IMR-90 (cell line): ENCODE measurements around the gene DSCAML1. TPM values are rescaled to one million over a fixed set of nuclear protein-coding genes. Genes with fewer than 3 reads are reported as not detected.

Source experiments
- ATAC-seq: fragments of 200-7000 bp; cut with Tn5 transposase; 2 replicates; pipeline ENCODE4 v1.9.1; 2020; ENCODE audit warnings: low read depth, mild to moderate bottlenecking, moderate library complexity
- BruUV-seq: library from RNA; stranded (reverse); fragments of 400-500 nt; replicated peaks from 2 replicates; lab custom pipeline; 2021; lab: Mats Ljungman, UMichigan
- CTCF ChIA-PET: fragments of 300-600 bp; formaldehyde crosslinking; extraction: SDS; loops from one replicate; lab custom pipeline; 2021; ENCODE audit warnings: antibody characterized with exemption; lab: Yijun Ruan, JAX
- POLR2A ChIA-PET: fragments of 300-600 bp; sonication (Branson Sonifier 250); formaldehyde crosslinking; loops from one replicate; lab custom pipeline; 2022; ENCODE audit warnings: antibody characterized with exemption; ENCODE audit not compliant: unreplicated experiment; lab: Charles Lee
- DNase-seq: peaks from one replicate; pipeline ENCODE4 v3.0.0; 2013
- H2AFZ ChIP-seq: replicated peaks from 2 replicates; pipeline ENCODE3; 2013; ENCODE audit warnings: low read length, mild to moderate bottlenecking; ENCODE audit not compliant: poor library complexity
- H2AK5ac ChIP-seq: 2 replicates; pipeline ENCODE4 v1.6.1; 2013; ENCODE audit warnings: low read depth, low read length, inconsistent platforms
- H2AK9ac ChIP-seq: replicated peaks from 2 replicates; pipeline ENCODE3; 2013; ENCODE audit warnings: mild to moderate bottlenecking, low read depth, low read length, moderate library complexity; ENCODE audit not compliant: poor library complexity
- H2BK120ac ChIP-seq: 2 replicates; pipeline ENCODE4 v1.6.1; 2013; ENCODE audit warnings: low read depth, low read length, inconsistent platforms
- H2BK15ac ChIP-seq: 3 replicates; pipeline ENCODE4 v1.6.1; 2013; ENCODE audit warnings: low read depth, low read length, inconsistent platforms
- H2BK20ac ChIP-seq: 2 replicates; pipeline ENCODE4 v1.6.1; 2013; ENCODE audit warnings: low read depth, mild to moderate bottlenecking, inconsistent platforms, low read length, moderate library complexity
- H2BK5ac ChIP-seq: 2 replicates; pipeline ENCODE4 v1.6.1; 2013; ENCODE audit warnings: mild to moderate bottlenecking, low read depth, low read length, inconsistent platforms; ENCODE audit not compliant: poor library complexity, severe bottlenecking
- H3K14ac ChIP-seq: replicated peaks from 2 replicates; pipeline ENCODE4 v1.6.1; 2013; ENCODE audit warnings: low read depth, low read length, inconsistent platforms
- H3K18ac ChIP-seq: 2 replicates; pipeline ENCODE4 v1.6.1; 2013; ENCODE audit warnings: low read depth, low read length, control low read depth
- H3K23ac ChIP-seq: 2 replicates; pipeline ENCODE4 v1.6.1; 2013; ENCODE audit warnings: low read depth, low read length, inconsistent platforms
- H3K27ac ChIP-seq: 2 replicates; pipeline ENCODE4 v1.5.1; 2013; ENCODE audit warnings: mild to moderate bottlenecking, control low read depth, low read length; ENCODE audit not compliant: insufficient read depth
- H3K27me3 ChIP-seq: 2 replicates; pipeline ENCODE4 v1.6.1; 2013; ENCODE audit warnings: low read length; ENCODE audit not compliant: control insufficient read depth, insufficient read depth
- H3K36me3 ChIP-seq: 2 replicates; pipeline ENCODE4 v1.6.1; 2013; ENCODE audit warnings: low read length, mixed read lengths; ENCODE audit not compliant: control insufficient read depth, insufficient read depth
- H3K4ac ChIP-seq: 2 replicates; pipeline ENCODE4 v1.6.1; 2013; ENCODE audit warnings: low read depth, low read length, inconsistent platforms
- H3K4me1 ChIP-seq: 2 replicates; pipeline ENCODE4 v1.6.1; 2013; ENCODE audit warnings: low read length, mixed read lengths; ENCODE audit not compliant: control insufficient read depth, insufficient read depth
- H3K4me2 ChIP-seq: 2 replicates; pipeline ENCODE4 v1.6.1; 2013; ENCODE audit warnings: low read depth, mild to moderate bottlenecking, control low read depth, low read length, moderate library complexity
- H3K4me3 ChIP-seq: 2 replicates; pipeline ENCODE4 v1.5.1; 2013; ENCODE audit warnings: low read depth, mild to moderate bottlenecking, control low read depth, low read length, moderate library complexity; ENCODE audit not compliant: insufficient read depth
- H3K56ac ChIP-seq: 2 replicates; pipeline ENCODE4 v1.6.1; 2013; ENCODE audit warnings: low read length, inconsistent platforms; ENCODE audit not compliant: insufficient read depth; ENCODE audit errors: extremely low read depth
- H3K79me1 ChIP-seq, 2 experiments: 2 replicates each; pipeline ENCODE4 v1.6.1; 2013; ENCODE audit warnings: low read length in 2 of 2, inconsistent platforms in 1 of 2, low read depth in 1 of 2
- H3K9ac ChIP-seq: 2 replicates; pipeline ENCODE4 v1.6.1; 2013; ENCODE audit warnings: low read depth, low read length, control low read depth
- H3K9me1 ChIP-seq: 2 replicates; pipeline ENCODE4 v1.6.1; 2013; ENCODE audit warnings: low read length, inconsistent platforms; ENCODE audit not compliant: insufficient read depth
- H3K9me3 ChIP-seq: 2 replicates; pipeline ENCODE4 v1.6.1; 2013; ENCODE audit warnings: low read length; ENCODE audit not compliant: control insufficient read depth, insufficient read depth
- H4K20me1 ChIP-seq: 2 replicates; pipeline ENCODE4 v1.6.1; 2013; ENCODE audit warnings: low read length, inconsistent platforms; ENCODE audit not compliant: insufficient read depth
- H4K5ac ChIP-seq: 2 replicates; pipeline ENCODE4 v1.6.1; 2013; ENCODE audit warnings: mild to moderate bottlenecking, low read depth, low read length, control low read depth
- H4K8ac ChIP-seq, 2 experiments: 2 replicates each; pipeline ENCODE4 v1.6.1; 2013; ENCODE audit warnings: low read depth in 2 of 2, low read length in 2 of 2, control low read depth in 1 of 2, inconsistent platforms in 1 of 2
- H4K91ac ChIP-seq: 2 replicates; pipeline ENCODE4 v1.6.1; 2013; ENCODE audit warnings: low read depth, low read length, inconsistent platforms; ENCODE audit not compliant: insufficient read depth
- BHLHE40 ChIP-seq: fragments of 150-350 bp; IDR thresholded peaks from 2 replicates; pipeline ENCODE4 v1.6.1; 2016; ENCODE audit warnings: mild to moderate bottlenecking, low read depth, low read length
- FOS ChIP-seq: fragments of 150-350 bp; IDR thresholded peaks from 2 replicates; pipeline ENCODE4 v1.6.1; 2016; ENCODE audit warnings: low read depth, low read length
- MXI1 ChIP-seq: IDR thresholded peaks from 2 replicates; pipeline ENCODE4 v1.6.1; 2012; ENCODE audit warnings: low read depth, mild to moderate bottlenecking, low read length, moderate library complexity, borderline replicate concordance
- NFE2L2 ChIP-seq: fragments of 150-350 bp; IDR thresholded peaks from 2 replicates; pipeline ENCODE4 v1.6.1; 2016; ENCODE audit warnings: low read depth, mild to moderate bottlenecking, low read length
- POLR2A ChIP-seq: IDR thresholded peaks from 2 replicates; pipeline ENCODE4 v1.6.1; 2012; ENCODE audit warnings: mild to moderate bottlenecking, low read depth, low read length
- RAD21 ChIP-seq: IDR thresholded peaks from 2 replicates; pipeline ENCODE4 v1.6.1; 2012; ENCODE audit warnings: low read length, improper control_type of control experiment
- RCOR1 ChIP-seq: IDR thresholded peaks from 2 replicates; pipeline ENCODE4 v1.6.1; 2012; ENCODE audit warnings: mild to moderate bottlenecking, low read length, improper control_type of control experiment; ENCODE audit not compliant: insufficient replicate concordance
- RFX5 ChIP-seq: IDR thresholded peaks from 2 replicates; pipeline ENCODE4 v1.8.0; 2012; ENCODE audit warnings: low read depth, mild to moderate bottlenecking, low read length, moderate library complexity
- USF2 ChIP-seq: fragments of 150-350 bp; IDR thresholded peaks from 2 replicates; pipeline ENCODE4 v1.6.1; 2017; ENCODE audit warnings: mild to moderate bottlenecking, antibody characterized with exemption, low read length, low read depth
- WGBS, 2 experiments: methylation state at CpG; one replicate each; pipeline versions ENCODE4 v1.1.5 to v1.1.7; 2013; ENCODE audit warnings: missing lambda C conversion rate in 2 of 2; ENCODE audit not compliant: insufficient read length in 1 of 2; ENCODE audit errors: extremely low coverage in 2 of 2; 5-methylcytosine and 5-hydroxymethylcytosine counted together
- dilution Hi-C: fragments of 300-500 bp; cut with HindIII; formaldehyde crosslinking; loops from one replicate; pipeline ENCODE4 v1.14.3; 2018; ENCODE audit warnings: low sequenced_read_pairs; ENCODE audit not compliant: unreplicated experiment
- in situ Hi-C: fragments of 300-500 bp; cut with MboI; formaldehyde crosslinking; loops from 3 replicates; pipeline ENCODE4 v1.14.3; 2019; ENCODE audit warnings: low sequenced_read_pairs, inconsistent platforms, mixed read lengths
- intact Hi-C: fragments of 100-400 bp; cut with micrococcal nuclease; formaldehyde crosslinking; loops from 2 replicates; pipeline ENCODE4 v1.10.0; 2022
- polyA plus RNA-seq, 3 experiments: library from polyadenylated mRNA; depleted of rRNA; stranded (reverse); fragments of >200 nt; gene quantifications; 2 replicates each; pipeline ENCODE4 v1.2.3, GENCODE V29; 2012; ENCODE audit warnings: low replicate concordance in 1 of 3
- total RNA-seq: library from RNA; depleted of rRNA; stranded (reverse); fragments of >200 nt; gene quantifications from 2 replicates; pipeline ENCODE4 v1.2.3, GENCODE V29; 2012

Gene DSCAML1
- total and polyA plus RNA-seq, 2 of the 4 experiments (the other 2 are of a cell fraction) = not detected

DNA sequence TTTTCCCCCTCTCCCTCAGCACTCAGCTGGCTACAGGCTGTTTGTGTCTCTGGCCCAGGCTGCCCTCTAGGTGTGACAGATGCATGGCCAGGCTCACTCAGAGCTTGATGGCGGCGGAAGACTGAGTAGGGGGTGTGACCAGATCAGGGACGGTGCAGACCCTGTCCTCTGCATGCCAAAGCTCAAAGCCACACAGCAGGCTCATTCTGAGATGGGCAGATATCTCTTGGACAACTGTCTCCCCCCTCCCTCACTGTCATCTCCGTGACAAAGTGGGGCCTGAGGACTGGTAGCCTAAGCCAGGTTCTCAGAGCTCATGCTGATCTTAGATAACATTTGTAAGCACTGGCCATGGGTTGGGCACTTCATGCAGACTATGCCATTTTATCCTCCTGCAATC is 231.3 kb downstream of the DSCAML1 start:
- CTCF ChIA-PET = no interaction called here
- no CpG with 5 or more reads among the region's 4 CpGs for WGBS, 2 experiments
- in situ Hi-C loops = no loop called here

More for the DNA sequence above, 231.3 kb downstream of the DSCAML1 start:
- no TSS peak for BruUV-seq
- intact Hi-C loops (no loop called here), dilution Hi-C loops (no loop called here)
- Histone ChIP-seq H4K20me1 (no peaks in the 10 kb centered on the region), H3K56ac (no peak overlapping the region), H2BK15ac (no peak overlapping the region), H3K18ac (no peak overlapping the region), H3K9me3 (no peaks in the 10 kb centered on the region), H2BK5ac (no peak overlapping the region), H3K27me3 (peaks cover 7% of the 10 kb centered on the region), H3K79me1 (no peaks in the 10 kb centered on the region), H2AK5ac (no peak overlapping the region), H3K9ac (no peak overlapping the region), H2AK9ac (no peak overlapping the region), H2BK20ac (no peak overlapping the region), H4K8ac (no peak overlapping the region), H2AFZ (no peak overlapping the region), H3K4me3 (no peak overlapping the region), H2BK120ac (no peak overlapping the region), H3K36me3 (no peaks in the 10 kb centered on the region), H3K4ac (no peak overlapping the region), H4K5ac (no peak overlapping the region), H3K4me1 (no peaks in the 10 kb centered on the region), H3K23ac (no peak overlapping the region), H3K4me2 (no peak overlapping the region), H4K91ac (no peak overlapping the region), H3K14ac (no peak overlapping the region), H3K27ac (no peak overlapping the region), H3K9me1 (no peaks in the 10 kb centered on the region)
- POLR2A ChIA-PET = no interaction called here
- TF ChIP-seq RFX5 (no peak), MXI1 (no peak), FOS (no peak), RAD21 (no peak), USF2 (no peak), RCOR1 (no peak), POLR2A (no peak), NFE2L2 (no peak), BHLHE40 (no peak)
- DNase-seq (no peak), ATAC-seq (no peak)
